Measurements from ENCODE around the gene TPD52L2.
"Not testable (repeated sequence)": the region's sequence is repeated elsewhere in the genome, so short reads cannot be mapped to it uniquely, and the experiment has no call there.

The TPD52L2 gene

DNA sequence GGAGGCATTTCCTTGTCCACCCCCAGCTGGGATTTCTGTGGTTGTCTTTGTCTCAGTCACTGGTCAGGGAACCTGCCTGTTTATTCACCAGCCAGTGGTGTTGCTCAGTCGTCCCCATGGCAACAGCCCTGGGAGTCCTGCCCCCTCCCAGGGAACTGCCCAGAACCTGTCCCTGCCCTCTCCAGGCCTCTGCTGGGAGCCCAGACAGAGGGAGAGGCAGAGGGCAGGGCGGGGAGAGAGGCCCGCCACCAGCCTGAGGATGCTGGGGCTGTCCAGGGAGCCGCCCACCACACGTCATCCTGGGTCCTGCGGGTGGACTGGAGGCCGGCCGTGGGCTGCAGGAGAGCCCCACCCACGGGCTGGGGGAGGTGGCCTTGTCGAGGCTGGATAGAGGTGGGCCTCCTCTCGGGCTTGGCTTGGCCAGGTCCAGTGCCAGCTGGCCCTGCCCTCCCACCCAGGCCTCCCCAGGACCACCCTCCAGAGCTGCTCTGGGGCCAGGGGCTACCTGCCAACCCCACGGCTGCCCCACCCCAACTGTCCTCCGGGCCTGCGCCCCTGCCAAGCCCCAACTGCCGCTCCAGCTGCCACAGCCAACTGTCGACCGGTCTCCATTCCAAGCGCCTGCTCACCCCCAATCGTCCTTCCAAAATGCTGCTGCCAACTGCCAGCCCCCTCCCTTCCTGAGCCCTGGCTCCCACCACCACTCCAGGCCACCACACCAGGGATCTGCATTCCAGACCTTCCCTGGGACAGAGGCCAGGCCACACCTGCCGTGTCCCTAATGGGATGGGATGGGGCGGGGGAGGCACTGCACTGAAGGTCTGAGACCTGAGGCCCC, 29.8 kb upstream of the TPD52L2 start:
- no peak for DNase-seq (ENCODE audit: low read depth in 2 of 3, low spot score in 2 of 3)

DNA sequence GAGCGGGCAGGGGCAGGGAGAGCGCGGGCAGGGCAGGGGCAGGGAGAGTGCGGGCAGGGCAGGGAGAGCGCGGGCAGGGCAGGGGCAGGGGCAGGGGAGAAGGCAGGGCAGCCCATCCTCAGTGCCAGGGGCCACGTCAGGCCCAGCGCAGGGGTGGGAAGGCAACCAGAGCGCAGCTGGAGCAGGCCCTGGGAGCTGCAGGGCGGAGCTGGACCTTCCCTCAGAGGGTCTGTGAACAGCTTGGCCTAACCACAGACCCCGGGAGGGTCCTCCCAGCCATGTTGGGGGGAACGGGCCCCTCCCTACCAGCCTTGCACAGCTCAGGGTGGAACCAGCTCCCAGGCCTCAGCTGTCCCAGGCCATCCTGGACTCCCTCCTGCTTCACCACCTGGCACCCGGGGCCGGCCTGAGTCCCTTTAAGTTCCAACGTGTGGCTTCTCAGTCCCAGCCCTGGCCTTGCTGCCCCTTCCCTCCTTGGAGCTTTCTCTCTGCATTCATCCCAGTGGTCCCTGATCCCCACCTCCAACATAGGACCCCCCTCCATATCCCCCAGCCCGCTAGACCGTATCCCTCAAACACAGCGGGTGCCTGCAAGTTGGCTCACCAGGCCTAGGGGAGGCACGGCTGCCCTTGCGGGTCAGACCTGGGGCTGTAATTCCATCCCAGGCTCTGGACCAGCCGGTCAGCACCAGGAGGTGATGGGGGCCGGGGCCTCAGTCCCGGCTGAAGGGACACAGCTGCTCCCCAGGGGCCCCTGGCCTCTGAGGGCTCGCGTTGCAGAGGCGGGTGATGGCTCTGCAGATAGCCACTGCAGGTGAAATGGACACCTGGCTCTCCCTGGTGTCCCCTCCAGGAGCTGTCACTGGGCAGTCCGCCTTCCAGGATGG, 28.4 kb upstream of the TPD52L2 start:
- no peak for DNase-seq (ENCODE audit: low read depth in 2 of 3, low spot score in 2 of 3)

- DNase-seq (ENCODE audit: low read depth in 2 of 3, low spot score in 2 of 3), result no peak
Measured at GRCh38 chr20:63837479-63837878, 27.6 kb upstream of the TPD52L2 start.

GRCh38 chr20:63839620-63840019, 25.4 kb upstream of the TPD52L2 start:
- DNase-seq (ENCODE audit: low read depth in 2 of 3, low spot score in 2 of 3), result no peak

GRCh38 chr20:63840405-63840828, 24.7 kb upstream of the TPD52L2 start:
- no peak for DNase-seq (ENCODE audit: low read depth in 2 of 3, low spot score in 2 of 3)

DNA sequence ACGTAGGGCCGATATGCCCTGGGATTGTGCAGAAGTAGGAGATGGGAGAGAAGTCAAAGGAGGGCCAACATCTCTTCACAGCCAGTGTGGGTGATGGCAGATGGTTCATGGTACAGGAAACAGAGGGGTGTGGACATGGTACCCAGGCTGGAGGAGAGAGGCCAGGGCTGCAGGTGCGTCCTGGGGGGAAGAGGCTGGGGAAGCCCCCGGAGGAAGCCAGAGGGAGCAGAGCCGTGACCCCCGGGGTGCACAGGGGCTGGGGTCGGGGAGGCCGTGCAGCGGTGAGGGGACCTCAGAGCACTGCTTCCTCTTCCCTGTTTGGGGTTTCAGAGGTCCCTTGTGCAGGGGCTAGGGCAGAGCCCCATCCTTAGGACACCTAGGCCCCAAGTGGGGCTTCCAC, 22.8 kb upstream of the TPD52L2 start:
- no peak for DNase-seq (ENCODE audit: low read depth in 2 of 3, low spot score in 2 of 3)

DNA sequence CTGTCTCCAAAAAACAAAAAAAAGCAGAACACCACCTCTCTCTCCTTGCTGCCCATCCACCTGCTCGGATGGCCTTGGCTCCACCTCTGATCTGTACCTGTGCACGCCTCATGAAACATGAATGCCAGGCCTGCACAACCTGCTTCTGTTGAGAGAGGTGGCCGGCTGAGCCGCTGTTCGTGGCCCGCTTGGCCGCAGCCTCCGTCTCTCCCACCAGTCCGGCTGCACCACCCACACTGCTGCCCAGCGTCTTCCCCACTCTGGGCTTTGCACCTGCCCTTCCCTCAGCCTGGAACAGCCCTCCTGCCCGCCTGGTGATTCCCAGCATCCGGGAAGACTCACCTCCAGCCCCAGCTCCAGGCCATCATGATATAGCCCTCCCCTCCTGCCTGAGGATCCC, 21.8 kb upstream of the TPD52L2 start:
- DNase-seq (ENCODE audit: low read depth in 2 of 3, low spot score in 2 of 3), result no peak

DNA sequence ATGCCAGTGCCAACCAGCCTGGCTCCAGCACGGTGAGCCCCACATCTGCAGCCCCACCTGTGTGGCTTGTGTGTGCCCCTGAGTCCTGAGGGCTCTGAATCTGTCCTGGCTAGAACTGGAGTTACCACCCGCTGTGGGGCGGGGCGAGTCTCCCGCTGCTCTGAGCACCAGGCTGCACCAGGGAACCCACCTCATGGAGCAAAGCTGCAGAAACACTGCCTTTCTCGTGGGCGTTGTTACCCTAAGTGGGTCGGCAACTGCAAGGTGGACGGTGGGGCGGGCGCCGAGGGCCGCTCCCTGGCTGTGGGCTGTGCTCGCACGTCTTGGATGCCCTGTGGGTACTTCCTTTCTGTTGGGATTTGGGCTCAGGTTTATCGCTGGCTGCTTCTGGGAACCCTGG, 21.3 kb upstream of the TPD52L2 start:
- DNase-seq (ENCODE audit: low read depth in 2 of 3, low spot score in 2 of 3), result no peak

GRCh38 chr20:63844511-63844991, 20.5 kb upstream of the TPD52L2 start:
- DNase-seq (ENCODE audit: low read depth in 2 of 3, low spot score in 2 of 3), result no peak

GRCh38 chr20:63846128-63846771, 18.8 kb upstream of the TPD52L2 start:
- DNase-seq (ENCODE audit: low read depth in 2 of 3, low spot score in 2 of 3), result no peak

- no peak for DNase-seq (ENCODE audit: low read depth in 2 of 3, low spot score in 2 of 3)
Measured at GRCh38 chr20:63846888-63847236, 18.2 kb upstream of the TPD52L2 start.

- no peak for DNase-seq (ENCODE audit: low read depth in 2 of 3, low spot score in 2 of 3)
Measured at GRCh38 chr20:63847237-63848002, 17.6 kb upstream of the TPD52L2 start.

DNA sequence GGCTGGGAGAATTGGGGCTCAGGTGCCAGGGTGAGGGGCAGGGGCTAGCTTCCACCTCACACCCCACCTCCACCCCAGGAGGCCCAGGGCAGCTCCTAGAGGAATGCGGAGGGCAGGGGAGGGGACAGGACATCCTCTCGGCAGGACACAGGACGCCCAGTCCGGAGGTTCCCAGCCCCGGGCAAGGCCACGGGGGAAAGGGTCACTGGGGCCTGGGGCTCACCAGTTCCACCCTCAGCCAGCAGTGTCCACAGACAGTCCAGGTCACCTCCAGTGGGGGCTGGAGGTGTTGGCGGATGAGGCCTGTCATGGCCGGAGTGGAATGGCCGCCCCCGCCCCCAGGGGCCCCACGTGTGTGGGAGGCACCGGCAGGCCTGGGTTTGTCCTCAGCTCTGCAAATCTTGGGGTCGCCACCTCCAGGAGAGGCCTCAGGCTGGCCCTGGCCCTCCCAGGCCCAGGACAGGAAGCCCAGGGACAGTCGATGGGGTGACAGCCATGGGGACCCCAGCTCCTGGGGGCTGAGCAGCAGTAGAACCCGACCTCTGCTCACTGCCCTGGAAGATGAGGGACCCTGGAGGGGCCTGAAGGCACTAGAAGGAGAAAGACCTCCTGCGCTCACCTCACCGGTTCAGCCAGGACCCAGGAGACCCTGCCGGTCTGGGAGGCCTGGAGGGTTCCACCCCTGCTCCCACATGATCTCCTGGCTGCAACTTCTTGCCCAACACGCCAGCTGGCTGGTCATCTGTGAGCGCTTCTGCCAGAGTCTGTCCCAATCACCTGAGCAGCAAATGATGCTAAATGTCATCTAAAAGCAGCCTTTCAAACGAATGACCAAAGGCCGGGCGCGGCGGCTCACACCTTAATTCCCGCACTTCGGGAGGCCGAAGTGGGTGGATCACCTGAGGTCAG, 16.8 kb upstream of the TPD52L2 start:
- DNase-seq (ENCODE audit: low read depth in 2 of 3, low spot score in 2 of 3), result no peak

- DNase-seq (ENCODE audit: low read depth in 2 of 3, low spot score in 2 of 3), result peak in 2 of 3 experiments; percentile 37 to 39
Measured at GRCh38 chr20:63850689-63851547, 14.2 kb upstream of the TPD52L2 start.

GRCh38 chr20:63851548-63851943, 13.5 kb upstream of the TPD52L2 start:
- DNase-seq (ENCODE audit: low read depth in 2 of 3, low spot score in 2 of 3), result not testable (repeated sequence)

GRCh38 chr20:63853733-63854068, 11.4 kb upstream of the TPD52L2 start:
- not testable (repeated sequence) for DNase-seq (ENCODE audit: low read depth in 2 of 3, low spot score in 2 of 3)

DNA sequence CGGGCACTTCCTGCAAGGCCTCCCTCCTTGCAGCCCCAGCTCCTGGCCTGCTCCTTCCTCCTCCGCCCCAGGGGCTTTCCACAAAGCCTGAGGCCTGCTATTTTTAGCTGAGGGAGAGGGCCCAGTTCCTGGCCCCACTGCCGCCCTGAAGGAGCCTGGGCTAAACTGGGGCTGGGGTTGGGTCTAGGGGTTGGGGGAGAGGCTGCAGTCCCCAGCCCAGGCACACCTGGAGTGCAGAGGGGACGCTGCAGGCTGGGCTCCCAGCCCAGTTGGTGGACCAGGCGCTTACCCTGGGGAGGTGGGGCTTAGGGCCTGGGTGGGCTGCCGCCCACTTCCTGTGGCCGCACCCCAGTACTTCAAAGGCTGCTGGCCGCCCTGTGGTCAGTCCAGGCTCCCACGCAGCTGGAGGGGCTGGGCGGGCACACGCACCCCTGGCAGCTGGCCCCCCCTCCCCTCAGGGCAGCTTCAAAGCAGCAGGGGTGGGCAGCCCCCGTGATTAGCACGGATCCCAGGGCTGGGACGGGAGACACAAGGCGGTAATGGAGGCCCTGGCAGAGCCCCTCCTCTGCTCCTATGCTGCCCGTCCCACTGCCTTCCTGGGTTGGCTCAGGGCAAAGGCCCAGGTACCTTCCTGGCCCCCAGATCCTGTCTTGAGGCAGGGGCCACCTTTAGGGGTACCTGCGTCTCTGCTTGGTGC, 10.9 kb upstream of the TPD52L2 start:
- no peak for DNase-seq (ENCODE audit: low read depth in 2 of 3, low spot score in 2 of 3)

GRCh38 chr20:63854766-63855362, 10.2 kb upstream of the TPD52L2 start:
- DNase-seq (ENCODE audit: low read depth in 2 of 3, low spot score in 2 of 3), result no peak

Data from activated CD8-positive, alpha-beta memory T cell treated with anti-CD3 and anti-CD28 coated beads for 48 hours (primary cell).